ENCODE measurements around the gene TSHR. TPM values are rescaled to one million over a fixed set of nuclear protein-coding genes. Genes with fewer than 3 reads are reported as not detected.

TSHR gene
- total RNA-seq, 2 experiments from 2014 or later = not detected

- Histone ChIP-seq H3K4me3 (ENCODE audit: low read length) (no peak overlapping the region), H3K27ac (ENCODE audit: low read depth in 1 of 2, low read length in 2 of 2) (no peak overlapping the region), H3K36me3 (ENCODE audit: insufficient read depth, low read length) (no peaks in the 10 kb centered on the region), H3K27me3 (ENCODE audit: control insufficient read depth in 1 of 2, insufficient read depth in 2 of 2, low read length in 2 of 2) (no peaks in the 10 kb centered on the region), H3K4me1 (ENCODE audit: insufficient read depth, low read length) (peaks cover 17% of the 10 kb centered on the region), H3K9me3 (ENCODE audit: control insufficient read depth in 1 of 2, insufficient read depth in 1 of 2, low read length in 2 of 2) (no peaks in the 10 kb centered on the region)
- DNase-seq (no peak), ATAC-seq (ENCODE audit: poor library complexity) (no peak)
- Mint-ChIP-seq H3K9me3 (no peaks in the 10 kb centered on the region), H3K27ac (no peak overlapping the region), H3K4me1 (ENCODE audit: low read depth) (peaks cover 42% of the 10 kb centered on the region), H3K4me3 (no peak overlapping the region), H3K27me3 (no peaks in the 10 kb centered on the region), H3K36me3 (ENCODE audit: low read depth) (peaks cover 31% of the 10 kb centered on the region)
- TF ChIP-seq CTCF (IDR thresholded peaks at IDR 0.05) = no peak
- ChIA-PET CTCF (no interaction called here), POLR2A (no interaction called here)
- intact Hi-C loops (cut with DNase I, micrococcal nuclease) = no loop called here
Measured at GRCh38 chr14:80926397-80927082, 28.9 kb upstream of the TSHR start.

- ChIA-PET POLR2A (no interaction called here), CTCF (no interaction called here)
- no peaks in the 10 kb centered on the region for H3K27me3 Mint-ChIP-seq
- TF ChIP-seq CTCF (IDR thresholded peaks at IDR 0.05) = no peak
- Histone ChIP-seq H3K36me3 (ENCODE audit: insufficient read depth, low read length) (no peaks in the 10 kb centered on the region), H3K4me1 (ENCODE audit: insufficient read depth, low read length) (peaks cover 21% of the 10 kb centered on the region), H3K27ac (ENCODE audit: low read depth in 1 of 2, low read length in 2 of 2) (no peak overlapping the region), H3K9me3 (ENCODE audit: control insufficient read depth in 1 of 2, insufficient read depth in 1 of 2, low read length in 2 of 2) (no peaks in the 10 kb centered on the region), H3K27me3 (ENCODE audit: control insufficient read depth in 1 of 2, insufficient read depth in 2 of 2, low read length in 2 of 2) (no peaks in the 10 kb centered on the region), H3K4me3 (ENCODE audit: low read length) (no peak overlapping the region)
- peaks cover 31% of the 10 kb centered on the region for H3K36me3 Mint-ChIP-seq (ENCODE audit: low read depth)
- no peak for ATAC-seq (ENCODE audit: poor library complexity)
- intact Hi-C loops (cut with DNase I, micrococcal nuclease) = no loop called here
- DNase-seq = no peak
- no peak overlapping the region for H3K4me3 Mint-ChIP-seq
- H3K27ac Mint-ChIP-seq = no peak overlapping the region
- H3K4me1 Mint-ChIP-seq (ENCODE audit: low read depth) = peaks cover 47% of the 10 kb centered on the region
- H3K9me3 Mint-ChIP-seq = no peaks in the 10 kb centered on the region
Measured at GRCh38 chr14:80927083-80927989, 28.1 kb upstream of the TSHR start.

GRCh38 chr14:80930095-80930494 lies 25.3 kb upstream of the TSHR start:
- CTCF ChIA-PET = interaction anchor here (1.8 kb wide), 1 partner anchor 8 kb away, joined by 7 read pairs; no protein-coding TSS in a partner anchor
- Mint-ChIP-seq H3K4me1 (ENCODE audit: low read depth) (peaks cover 58% of the 10 kb centered on the region), H3K9me3 (no peaks in the 10 kb centered on the region), H3K27ac (peak overlapping the region; percentile 94), H3K4me3 (no peak overlapping the region), H3K27me3 (no peaks in the 10 kb centered on the region), H3K36me3 (ENCODE audit: low read depth) (peaks cover 26% of the 10 kb centered on the region)
- Histone ChIP-seq H3K4me1 (ENCODE audit: insufficient read depth, low read length) (peaks cover 21% of the 10 kb centered on the region), H3K9me3 (ENCODE audit: control insufficient read depth in 1 of 2, insufficient read depth in 1 of 2, low read length in 2 of 2) (no peaks in the 10 kb centered on the region), H3K27me3 (ENCODE audit: control insufficient read depth in 1 of 2, insufficient read depth in 2 of 2, low read length in 2 of 2) (no peaks in the 10 kb centered on the region), H3K36me3 (ENCODE audit: insufficient read depth, low read length) (no peaks in the 10 kb centered on the region), H3K4me3 (ENCODE audit: low read length) (no peak overlapping the region), H3K27ac (ENCODE audit: low read depth in 1 of 2, low read length in 2 of 2) (peak overlapping the region in 1 of 2 donors; percentile 47)
- peak in 1 of 14 experiments; percentile 14 for DNase-seq
- ATAC-seq (ENCODE audit: poor library complexity) = no peak
- intact Hi-C loops (cut with DNase I, micrococcal nuclease) = loop anchor here in 1 of 2 experiments (5.0 kb wide), 1 partner anchor 287 kb away; no protein-coding TSS in a partner anchor
- POLR2A ChIA-PET = interaction anchor here (1.9 kb wide), 1 partner anchor 12 kb away, joined by 15 read pairs; the partner anchor contains the start of gene CEP128
- TF ChIP-seq CTCF (IDR thresholded peaks at IDR 0.05) = no peak

Data from CD4-positive, alpha-beta T cell (primary cell).